CD4-positive, alpha-beta T cell treated with Interleukin-15 for 4 hours (primary cell): ENCODE results near the gene FAM161A.

Source experiments
- DNase-seq: peaks from one replicate; pipeline ENCODE4 v3.0.0-alpha.2; 2020; ENCODE audit warnings: low spot score

Gene FAM161A

GRCh38 chr2:61785583-61785982 is 68.3 kb downstream of the FAM161A start:
- no peak for DNase-seq

DNA sequence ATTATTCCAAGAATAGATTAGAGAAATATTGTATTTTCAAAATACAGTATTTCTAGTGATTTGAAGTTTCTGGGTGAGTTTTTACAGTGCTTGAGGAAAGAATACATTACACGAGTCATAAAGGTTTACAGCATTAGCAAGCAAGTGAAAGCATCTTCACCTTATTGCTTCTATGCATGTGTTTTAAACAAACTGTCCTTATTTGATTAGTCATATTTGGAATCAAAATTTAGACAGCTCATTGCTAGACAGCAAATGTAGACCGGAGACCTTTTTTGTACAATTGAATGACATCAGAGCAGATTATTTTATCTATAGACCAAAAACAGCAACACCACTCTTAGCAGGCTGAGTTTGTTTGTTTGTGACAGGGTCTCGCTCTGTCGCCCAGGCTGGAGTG is 69.2 kb downstream of the FAM161A start:
- no peak for DNase-seq

DNA sequence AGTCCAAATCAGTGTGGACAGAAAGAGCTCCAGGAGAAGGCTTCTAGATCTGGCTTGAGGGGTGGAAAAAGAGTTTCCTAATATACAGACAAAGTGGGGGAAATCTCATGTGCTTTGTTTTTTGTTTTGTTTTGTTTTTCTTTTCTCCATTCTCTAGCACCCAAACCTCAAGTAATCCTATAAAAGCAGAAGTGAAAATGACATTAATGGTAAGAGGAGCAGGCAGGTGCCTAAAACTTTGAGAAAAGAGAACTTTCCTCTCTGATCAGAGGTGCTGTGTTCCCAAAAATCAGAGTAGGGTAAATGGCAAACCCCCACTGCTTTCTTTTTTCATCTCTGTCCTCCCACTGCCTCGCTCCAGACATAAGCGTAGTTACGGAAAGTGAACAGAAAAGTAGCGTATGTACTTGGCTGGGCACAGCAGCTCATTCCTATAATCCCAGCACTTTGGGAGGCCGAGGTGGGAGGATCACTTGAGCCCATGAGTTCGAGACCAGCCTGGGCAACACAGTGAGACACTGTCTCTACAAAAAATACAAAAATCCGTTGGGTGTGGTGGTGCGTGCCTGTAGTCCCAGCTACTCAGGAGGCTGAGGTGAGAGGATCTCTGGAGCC is 77.8 kb downstream of the FAM161A start:
- no peak for DNase-seq
